ENCODE measurements around the gene FALEC.
"Not testable (repeated sequence)": the region's sequence is repeated elsewhere in the genome, so short reads cannot be mapped to it uniquely, and the experiment has no call there.

The FALEC gene

DNA sequence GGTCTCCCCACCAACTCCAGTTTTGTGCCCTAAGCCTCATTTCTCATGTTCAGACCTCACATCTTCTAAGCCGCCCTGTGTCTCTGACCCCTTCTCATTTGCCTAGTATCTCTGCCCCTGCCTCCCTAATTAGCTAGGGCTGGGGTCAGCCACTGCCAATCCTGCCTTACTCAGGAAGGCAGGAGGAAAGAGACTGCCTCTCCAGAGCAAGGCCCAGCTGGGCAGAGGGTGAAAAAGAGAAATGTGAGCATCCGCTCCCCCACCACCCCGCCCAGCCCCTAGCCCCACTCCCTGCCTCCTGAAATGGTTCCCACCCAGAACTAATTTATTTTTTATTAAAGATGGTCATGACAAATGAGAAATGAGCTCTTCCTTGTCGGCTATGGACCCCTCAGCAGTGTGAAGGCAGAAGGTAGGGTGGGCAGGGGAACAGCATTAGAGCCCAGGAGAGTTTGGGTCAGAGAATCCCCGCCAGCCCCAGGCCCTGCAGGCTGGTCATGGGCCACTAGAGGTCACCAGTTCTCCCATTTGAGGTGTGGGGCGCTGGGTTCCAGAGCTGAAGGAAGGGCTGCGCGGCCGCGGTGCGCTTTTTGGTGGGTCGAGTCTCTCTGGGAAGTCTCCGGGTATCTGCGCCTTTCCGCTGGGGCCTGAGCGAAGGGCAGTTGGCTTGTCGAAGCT, 45.2 kb downstream of the FALEC start:
- DNase-seq: peak; percentile 93

DNA sequence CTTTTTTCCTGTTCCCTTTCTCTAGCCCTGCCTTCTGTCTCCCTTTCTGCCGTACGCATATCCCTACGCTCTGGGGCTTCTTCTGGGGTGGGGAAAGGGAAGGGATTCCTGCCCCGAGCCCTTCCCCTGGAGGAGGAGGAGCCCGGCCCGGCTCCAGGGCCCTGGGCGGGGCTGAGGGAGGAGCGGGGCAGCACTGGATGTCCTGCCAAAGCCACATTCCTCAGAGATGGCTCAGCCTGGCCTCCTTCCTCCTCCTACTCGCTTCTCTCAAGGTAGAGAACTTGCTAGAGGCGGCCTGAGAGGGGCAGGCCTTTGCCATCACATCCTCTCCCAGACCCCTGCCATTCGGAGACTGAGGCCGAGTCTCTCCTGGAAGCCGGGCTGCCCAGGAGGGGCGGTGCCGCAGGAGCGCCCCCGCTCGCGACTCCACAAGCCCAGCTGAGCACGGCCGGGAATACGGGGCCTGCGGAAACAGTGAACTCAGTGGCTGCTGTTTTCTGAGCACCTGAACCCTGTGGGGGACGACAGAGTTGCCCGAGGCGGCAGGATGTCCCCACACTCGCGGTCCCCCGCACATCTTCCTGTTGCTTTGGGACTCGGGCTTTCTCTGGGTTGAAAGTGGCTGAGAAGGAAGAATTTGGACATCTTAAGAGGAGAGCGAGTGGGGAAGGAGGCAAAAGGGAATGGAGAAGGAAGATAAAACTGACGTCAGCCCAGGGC, 45.9 kb downstream of the FALEC start:
- peak; percentile 87 for DNase-seq

DNA sequence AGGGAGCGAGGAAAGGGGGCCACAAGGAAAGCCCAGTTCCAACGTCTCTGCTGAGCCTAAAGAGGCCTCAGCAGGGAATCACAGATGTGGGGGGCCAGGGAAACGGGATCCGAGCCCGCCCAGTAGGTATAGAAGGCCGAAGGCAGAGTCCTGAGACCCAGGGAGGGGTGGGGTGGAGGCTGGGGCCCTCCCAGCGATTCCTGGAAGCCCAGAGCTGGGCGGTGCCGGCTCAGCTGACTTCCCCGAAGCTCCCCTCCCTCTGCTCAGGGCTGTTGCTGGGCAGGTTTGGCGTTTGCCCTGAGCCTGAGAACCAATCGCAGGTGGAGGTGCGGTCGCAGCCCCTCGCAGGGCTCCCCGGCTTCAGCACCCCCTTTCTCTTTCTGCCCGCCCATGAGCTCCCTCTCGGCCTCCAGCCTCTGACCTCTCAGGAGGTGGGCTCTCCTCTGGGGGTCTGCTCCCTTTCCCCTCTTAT, 46.5 kb downstream of the FALEC start:
- peak; percentile 91 for DNase-seq

DNA sequence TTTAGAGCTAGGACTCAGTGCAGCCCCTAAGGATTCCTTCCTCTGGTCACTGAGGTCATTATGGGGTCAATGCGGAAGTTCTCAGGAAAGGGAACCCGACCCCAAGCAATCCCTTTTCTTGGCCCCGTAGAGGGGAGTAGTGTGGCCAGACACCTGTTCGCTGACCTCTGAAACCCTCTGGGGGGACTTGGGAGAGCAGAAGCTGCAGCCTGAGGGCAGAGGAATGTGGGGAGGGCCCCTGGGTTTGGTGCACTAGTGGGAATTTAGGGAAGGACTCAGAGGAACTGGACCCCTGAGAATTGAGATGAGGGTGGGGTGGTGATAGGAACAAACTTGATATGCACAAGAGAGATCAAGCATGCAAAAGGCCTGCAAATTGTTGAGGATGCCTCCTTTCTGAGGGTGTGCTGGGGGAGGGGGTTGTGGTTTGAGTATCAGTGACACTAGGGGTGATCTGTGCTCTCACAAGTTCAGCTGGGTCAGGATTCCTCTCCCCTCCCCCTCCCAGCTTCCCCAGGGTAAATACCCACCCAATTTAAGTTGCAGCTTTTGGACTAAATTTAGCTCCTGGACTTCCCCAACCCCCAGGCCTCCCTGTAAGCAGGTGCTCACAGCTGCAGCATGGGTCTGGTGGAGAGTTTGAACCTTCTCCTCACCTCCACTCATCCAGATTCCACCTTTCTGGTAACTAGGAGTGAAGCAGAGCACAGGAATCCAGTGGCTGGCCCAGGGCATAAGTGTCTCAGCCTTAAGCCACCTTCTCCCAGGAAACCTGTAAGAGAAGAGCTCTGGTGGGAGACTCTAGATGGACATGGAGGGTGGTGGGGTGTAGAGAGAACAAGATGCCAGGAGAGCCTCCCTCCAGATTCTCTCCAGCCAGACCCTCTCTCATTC, 47.1 kb downstream of the FALEC start:
- peak; percentile 83 for DNase-seq

DNA sequence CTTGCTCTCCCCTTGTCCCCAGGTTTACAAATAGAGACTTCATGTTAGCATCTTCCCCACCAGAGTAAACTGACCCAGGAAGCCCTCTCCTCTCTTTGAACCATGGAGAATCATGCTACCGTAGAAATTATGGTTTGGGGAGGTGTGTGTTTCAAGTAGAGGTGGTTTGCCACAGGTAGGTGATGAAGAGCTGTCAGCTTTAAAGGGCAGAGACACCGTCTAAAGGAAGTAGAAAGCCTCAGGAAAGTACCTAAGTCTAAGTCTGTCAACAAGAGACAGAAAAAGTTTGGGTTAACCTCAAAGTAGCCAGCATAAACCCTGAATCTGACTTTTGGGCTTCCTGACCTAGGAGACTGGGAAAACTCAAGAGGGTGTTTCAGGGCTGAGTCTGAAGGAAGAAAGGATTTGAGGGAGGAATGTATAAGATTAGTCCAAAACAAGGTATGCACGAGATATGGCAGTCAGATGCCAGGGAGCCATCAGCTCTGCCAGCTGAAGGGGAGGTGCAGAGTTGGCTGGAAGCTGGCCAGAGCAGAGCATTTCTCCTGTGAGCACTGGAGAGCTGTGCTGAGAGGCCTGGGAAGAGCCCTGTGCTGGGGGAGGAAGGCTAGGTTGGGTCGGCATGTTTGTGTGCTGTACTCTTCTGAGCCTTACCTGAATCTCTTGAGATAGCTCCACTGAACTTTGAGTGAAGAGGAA, 47.9 kb downstream of the FALEC start:
- no peak for DNase-seq

DNA sequence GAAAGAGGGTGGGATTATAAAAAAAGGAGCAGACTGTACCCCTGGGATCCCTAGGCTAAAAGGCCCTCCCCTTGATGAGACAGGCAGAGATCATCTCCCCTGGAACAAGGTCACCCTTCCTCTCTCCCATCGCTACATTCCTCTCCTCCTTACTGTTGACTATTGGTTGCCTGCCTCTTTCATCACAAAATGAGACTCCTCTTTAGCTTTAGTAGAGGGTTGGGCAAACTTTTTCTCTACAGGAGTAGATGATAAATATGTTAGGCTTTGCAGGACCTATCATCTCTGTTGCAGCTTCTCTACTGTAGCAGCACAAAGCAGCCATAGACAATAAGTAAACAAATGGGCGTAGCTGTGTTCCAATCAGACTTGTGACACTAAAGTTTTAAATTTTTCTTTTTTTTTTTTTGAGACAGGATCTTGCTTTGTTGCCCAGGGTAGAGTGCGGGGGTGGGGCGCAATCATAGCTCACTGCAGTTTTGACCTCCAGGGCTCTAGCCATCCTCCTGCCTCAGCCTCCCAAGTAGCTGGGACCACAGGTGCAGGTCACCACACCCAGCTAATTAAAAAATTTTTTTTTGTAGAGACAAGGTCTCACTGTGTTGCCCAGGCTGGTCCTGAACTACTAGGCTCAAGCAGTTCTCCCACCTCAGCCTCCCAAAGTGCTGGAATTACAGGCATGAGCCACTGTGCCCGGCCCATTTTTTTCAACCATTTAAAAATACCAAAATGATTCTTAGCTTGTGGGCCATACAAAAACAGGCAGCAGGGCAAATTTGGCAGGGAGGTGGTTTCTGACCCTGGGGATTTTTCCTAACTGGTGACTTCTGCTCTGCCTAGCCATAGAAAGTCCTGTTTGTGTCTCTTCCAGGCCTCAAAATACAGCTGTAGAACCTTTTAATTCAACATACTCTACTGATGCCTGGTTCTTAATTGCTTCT, 48.8 kb downstream of the FALEC start:
- DNase-seq: no peak

DNA sequence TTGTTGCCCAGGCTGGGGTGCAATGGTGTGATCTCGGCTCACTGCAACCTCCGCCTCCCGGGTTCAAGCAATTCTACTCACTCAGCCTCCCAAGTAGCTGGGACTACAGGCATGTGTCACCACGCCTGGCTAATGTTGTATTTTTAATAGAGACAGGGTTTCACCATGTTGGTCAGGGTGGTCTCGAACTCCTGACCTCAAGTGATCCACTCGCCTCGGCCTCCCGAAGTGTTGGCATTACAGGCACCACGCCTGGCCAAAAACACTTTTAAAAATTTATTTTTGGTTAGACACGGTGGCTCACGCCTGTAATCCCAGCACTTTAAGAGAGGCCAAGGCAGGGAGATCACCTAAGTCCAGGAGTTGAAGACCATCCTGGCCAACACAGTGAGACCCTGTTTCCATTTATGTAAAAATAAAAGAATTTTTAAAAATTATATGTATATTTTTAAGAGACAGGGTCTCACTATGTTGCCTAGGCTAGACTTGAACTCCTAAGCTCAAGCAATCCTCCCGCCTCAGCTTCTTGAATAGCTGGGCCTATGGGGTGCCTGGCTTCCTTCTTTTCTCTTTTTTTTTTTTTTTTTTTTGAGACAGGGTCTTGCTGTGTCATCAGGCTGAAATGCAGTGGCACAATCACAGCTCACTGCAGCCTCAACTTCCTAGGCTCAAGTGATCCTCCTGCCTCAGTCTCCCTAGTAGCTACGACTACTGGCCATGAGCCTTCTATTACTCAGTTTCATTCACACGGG, 49.9 kb downstream of the FALEC start:
- not testable (repeated sequence) for DNase-seq

DNA sequence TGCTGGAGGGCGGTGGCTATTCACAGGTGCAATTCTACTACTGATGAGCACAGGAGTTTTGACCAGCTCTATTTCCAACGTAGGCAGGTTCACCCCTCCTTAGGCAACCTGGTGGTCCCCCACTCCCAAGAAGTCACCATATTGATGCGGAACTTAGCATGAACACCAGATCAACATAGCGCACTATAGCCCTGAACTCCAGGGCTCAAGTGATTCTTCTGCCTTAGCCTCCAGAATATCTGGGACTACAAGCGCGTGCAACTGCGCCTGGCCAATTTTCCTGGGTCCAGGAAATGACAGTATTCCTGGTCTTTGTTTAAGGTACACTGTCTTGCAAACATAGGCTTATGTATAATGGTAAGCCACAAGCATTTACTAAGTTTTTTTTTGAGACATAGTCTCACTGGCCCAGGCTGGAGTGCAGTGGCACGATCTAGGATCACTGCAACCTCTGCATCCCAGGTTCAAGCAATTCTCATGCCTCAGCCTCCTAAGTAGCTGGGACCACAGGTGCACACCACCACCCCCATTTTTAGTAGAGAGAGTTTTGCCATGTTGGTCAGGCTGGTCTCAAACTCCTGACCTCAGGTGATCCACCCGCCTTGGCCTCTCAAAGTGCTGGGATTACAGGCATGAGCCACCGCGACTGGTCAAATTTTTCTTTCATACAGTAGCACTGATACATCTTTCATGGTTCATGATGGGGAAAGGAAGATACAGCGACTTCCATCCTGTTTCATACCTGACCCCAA, 51.2 kb downstream of the FALEC start:
- no peak for DNase-seq

DNA sequence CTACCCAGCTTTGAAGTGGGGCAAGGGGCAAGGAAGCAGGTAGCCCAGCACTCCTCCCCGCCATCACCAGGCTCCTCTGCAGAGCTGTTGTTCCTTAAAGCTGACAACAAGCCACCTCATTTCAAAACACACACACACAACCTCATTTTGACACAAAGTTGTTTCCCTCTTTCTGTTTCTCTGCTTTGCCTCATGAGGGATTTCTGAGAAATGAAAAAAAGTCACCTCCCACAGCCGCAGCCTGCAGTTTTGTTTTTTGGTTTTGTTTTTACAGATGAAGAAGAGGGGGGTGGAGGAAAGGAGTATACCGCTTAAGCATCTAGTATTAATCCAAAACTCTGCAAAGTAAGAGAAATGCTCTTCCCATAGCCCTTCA, 51.8 kb downstream of the FALEC start:
- peak; percentile 79 for DNase-seq

DNA sequence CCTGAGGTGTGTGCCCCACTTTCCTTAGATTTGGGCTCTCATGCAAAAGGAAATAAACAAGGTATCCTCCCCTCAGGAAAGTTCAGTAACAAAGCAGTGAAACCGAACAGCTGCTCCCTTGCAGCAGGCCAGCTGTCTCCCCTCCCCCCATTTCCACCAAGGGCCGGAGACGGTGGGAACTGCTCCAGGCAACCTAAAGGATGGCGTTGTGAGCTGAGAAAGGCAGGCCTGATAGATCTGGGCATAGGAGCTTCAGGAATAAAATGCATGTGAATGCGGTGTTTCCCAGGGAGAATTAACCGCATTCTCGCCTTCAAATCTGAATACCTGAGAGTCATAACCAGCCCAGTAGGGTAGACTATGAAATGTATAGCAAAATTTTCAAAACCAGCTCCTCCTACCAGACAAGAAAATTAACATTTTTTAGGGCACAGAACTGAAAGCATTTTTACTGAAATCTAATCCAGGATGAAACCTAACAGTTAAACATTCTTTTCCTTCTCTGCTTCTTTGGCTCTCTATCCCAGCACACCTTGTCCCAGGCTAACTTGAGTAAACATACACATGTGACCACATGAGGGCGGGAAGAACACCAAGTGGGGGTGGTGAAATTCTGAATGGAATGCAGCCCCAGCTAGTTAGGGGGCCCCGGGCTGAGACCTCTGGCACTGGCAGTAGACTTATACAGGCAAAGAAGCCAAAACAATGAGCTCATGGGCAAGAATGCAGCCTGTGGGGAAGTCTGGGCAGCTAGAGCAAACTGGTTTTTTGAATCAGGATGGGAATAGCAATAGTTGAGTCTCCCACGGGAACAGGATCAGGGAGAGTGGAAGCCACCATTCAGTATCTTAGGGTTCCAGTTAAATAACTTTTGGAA, 52.4 kb downstream of the FALEC start:
- DNase-seq: peak; percentile 88

DNA sequence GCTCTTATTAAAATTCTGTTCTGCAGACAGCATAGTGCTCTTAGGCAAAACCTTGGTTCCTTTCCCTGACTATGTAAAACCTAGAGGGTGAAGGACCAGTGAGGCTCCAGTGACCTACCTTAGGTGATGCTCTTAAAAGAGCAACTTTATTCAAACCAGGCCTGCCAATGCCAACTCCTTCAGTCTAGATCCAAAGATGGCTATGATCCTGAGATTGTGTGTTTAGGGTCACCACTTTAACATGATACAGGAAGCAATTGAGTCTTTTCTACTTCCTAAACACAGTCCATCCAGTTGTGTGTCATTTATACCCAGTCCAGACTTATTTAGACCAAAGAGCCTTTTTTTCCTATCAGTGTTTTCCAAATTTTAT, 53.0 kb downstream of the FALEC start:
- DNase-seq: no peak

DNA sequence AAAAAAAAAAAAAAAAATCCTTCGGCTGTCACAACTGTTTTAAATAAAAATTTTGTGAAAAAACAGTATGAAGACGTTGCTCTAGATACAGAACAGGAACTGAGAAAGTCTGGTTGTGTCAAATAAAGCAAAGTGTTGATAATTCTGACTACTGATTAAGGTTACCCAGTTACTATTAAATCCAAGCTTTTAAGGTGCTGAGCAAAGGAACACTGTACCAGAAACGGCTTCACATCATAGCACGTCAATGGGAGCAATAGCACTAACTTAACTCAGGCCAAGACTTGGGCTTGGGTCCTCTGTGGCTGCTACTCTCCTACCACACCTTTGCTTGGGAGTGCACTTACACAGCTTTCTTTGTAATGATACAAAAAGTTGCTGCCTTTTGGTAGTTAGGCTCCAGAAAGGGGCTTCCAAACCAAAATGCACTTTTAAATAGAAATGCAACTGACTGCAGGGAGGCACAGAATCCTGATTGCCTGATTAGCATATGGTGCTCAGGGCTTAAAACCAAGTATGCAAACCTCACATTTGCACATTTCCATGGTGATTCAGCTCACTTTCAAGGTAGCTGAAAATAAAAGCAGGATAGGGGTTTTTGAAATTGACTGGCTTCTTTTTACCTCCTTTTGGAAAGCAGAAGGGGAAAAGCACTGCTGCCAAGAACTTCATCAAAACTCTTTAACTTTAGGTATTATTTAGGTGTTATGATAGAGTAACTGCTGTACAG, 57.5 kb downstream of the FALEC start:
- DNase-seq: no peak

DNA sequence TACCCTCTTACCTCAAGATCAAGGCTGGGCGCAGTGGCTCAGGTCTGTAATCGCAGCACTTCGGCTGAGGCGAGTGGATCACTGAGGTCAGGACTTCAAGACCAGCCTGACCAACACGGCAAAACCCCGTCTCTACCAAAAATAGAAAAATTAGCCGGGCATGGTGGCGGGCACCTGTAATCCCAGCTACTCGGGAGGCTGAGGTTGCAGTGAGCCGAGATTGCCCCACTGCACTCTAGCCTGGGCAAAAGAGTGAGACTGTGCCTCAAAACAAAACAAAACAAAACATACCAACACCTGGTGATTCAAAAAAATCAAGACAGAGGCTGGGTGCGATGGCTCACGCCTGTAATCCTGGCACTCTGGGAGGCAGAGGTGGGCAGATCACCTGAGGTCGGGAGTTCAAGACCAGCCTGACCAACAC, 58.1 kb downstream of the FALEC start:
- not testable (repeated sequence) for DNase-seq

DNA sequence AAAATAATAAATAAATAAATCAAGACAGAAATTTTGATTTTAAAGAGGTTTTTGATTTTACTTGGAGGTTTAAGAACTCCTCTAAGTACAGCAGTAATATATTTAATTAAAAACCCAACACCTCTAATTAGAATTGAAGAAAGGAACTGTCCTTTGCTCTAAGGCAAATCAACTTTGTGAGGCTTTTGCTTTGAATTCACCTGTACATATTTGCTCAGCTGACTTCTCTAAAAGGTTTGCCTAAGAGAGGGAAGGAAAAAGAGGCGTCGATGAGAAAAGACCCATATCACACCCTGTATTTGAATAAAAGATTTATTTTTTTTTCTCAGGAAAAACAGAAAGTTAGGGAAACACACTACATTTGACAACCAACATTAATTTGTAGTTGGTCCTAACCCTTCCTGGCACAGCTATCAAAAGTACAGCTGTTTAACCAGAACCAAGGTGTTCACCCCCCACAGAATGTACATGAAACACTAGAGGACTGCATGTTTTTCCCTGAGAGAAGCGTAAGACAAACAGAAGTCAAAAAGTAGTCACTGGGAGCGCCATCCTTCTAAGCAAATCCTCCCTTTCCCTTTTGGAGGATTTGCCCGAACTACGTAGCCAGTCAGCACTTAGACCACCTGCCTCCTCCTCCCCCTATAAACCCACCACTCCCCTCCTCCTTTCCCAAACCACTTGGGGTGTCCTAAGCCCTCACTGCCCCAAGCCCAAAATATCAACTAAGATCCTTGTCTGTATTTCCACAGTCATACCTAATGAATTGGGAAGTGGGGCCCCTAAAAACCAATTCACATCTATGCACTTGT, 58.9 kb downstream of the FALEC start:
- DNase-seq: no peak

DNA sequence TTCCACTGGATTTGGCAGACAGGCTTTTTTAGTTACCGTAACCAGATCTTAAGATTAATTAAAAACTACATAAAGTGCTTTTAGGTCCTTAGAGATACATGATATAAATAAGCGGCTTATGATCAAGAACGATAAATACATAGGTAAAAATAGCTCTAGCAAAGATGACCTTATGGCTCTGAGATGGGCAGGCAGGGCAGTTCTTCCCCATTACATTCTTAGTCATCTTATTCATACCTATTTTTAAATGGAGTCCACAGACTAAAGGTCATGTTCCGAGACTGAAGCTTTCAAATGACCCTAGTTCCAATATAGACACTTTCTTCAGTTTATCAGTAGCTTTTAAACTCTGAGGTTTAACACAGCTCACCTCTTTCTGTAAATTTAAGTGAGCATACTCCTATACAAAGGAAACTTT, 59.5 kb downstream of the FALEC start:
- DNase-seq: no peak

DNA sequence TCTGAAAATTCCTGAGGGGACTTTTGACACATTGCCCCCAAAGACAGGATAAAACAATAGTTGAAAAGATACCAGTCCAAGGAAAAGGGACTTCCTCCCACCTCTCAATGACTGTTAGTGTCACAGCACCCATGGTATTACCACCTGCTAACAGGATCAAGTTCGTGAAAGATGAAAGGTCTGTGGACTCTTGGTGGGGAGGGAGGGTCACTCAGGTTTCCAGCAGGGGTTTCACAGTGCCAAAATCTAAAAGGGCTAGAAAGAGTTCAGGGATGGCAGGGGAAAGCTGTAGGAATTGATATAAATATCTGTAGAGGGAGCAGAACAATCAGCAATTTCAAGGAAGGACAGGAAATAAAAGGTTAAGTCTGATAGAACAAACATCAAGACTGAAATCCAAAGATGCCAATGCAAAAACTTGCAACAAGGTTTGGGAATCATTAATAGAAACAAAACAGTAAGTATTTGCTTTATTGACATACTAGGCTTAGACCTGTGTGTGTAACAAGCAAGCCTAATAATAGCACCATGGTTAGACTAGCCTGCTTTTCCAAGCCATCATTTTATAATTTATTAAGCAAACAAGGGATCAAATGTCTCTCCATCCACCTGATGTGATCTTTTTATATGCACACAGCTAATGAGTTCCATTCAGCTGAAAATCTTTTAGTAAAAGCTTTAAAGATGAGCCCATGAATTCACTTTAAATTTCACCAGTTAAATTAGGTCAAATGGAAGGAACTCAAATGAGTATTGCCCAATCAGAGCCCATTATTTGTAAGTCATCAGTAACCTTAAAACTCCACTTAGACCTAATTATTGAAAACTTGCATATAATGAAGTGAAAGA, 60.2 kb downstream of the FALEC start:
- DNase-seq: no peak

DNA sequence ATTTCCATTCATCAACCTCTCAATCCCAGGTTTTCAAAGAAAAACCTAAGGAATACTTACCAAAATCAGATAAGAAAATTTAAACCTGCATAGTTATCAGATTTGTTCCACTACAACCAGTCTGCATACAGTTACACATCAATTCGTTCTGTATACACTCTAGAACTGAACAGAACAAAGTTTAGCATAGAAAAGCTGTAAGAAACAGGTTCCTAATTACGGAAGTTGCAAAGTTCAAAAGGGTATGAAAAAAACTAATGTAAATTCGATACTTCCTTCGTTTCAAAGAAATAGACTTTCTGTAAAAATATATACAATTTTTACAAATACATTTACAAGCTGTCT, 60.8 kb downstream of the FALEC start:
- no peak for DNase-seq

All from activated CD8-positive, alpha-beta memory T cell treated with anti-CD3 and anti-CD28 coated beads for 24 hours (primary cell).